Left lung (tissue), 10 donors: ENCODE data around the gene VEZT. TPM values are rescaled to one million over a fixed set of nuclear protein-coding genes. Genes with fewer than 3 reads are reported as not detected.
A peak's percentile ranks its signal among the peaks of the same experiment; 100 is the strongest.

ENCODE experiments used
- ATAC-seq: fragments of 200-7000 bp; cut with Tn5 transposase; one replicate; pipeline ENCODE4 v1.9.1; 2020; ENCODE audit warnings: moderate library complexity
- DNase-seq, 4 donors: peaks; one replicate each; pipeline ENCODE4 v3.0.0-alpha.2; 2013 to 2020
- H3K27ac ChIP-seq, 2 donors: fragments of 200-600 bp; sonication (generic) in 1 of 2; one replicate each; pipeline versions ENCODE4 v1.5.0 to v1.8.0; 2020 to 2021
- H3K27me3 ChIP-seq, 2 donors: fragments of 200-600 bp; sonication (generic) in 1 of 2; one replicate each; pipeline versions ENCODE4 v1.5.0 to v1.8.0; 2020 to 2021
- H3K36me3 ChIP-seq, 2 donors: fragments of 200-600 bp; sonication (generic) in 1 of 2; one replicate each; pipeline versions ENCODE4 v1.5.0 to v1.8.0; 2020 to 2021
- H3K4me1 ChIP-seq, 2 donors: fragments of 200-600 bp; one replicate each; pipeline ENCODE4 v1.8.0; 2021
- H3K4me3 ChIP-seq, 2 donors: fragments of 200-600 bp; sonication (generic) in 1 of 2; one replicate each; pipeline versions ENCODE4 v1.5.0 to v1.8.0; 2020 to 2021; ENCODE audit warnings: mild to moderate bottlenecking in 1 of 2
- H3K9me3 ChIP-seq, 2 donors: fragments of 200-600 bp; sonication (generic) in 1 of 2; one replicate each; pipeline versions ENCODE4 v1.5.0 to v1.8.0; 2020 to 2021
- CTCF ChIP-seq, 2 donors: fragments of 200-600 bp; sonication (generic) in 1 of 2; IDR thresholded peaks; one replicate each; pipeline versions ENCODE4 v1.5.0 to v1.8.0; 2021; ENCODE audit warnings: antibody characterized with exemption in 2 of 2
- intact Hi-C, 2 donors: fragments of 100-400 bp; cut with DNase I; formaldehyde crosslinking; loops; one replicate each; pipeline versions ENCODE4 v1.11.2 to v1.14.2; 2022
- polyA plus RNA-seq, 6 donors: library from polyadenylated mRNA; unstranded; fragments of 120-200 nt; gene quantifications; one replicate each; pipeline ENCODE4 v1.2.1, GENCODE V29; 2013; ENCODE audit not compliant: insufficient read length in 6 of 6
- total RNA-seq, 2 donors: library from RNA; stranded (reverse); fragmentation: NEBNext Ultra II Directional; extraction: Animal tissue kit (Norgen Biotek cat#: 25700); gene quantifications; one replicate each; pipeline ENCODE4 v1.2.1, GENCODE V29; 2021
- donor health status: DM: no; HTN: yes; CAD: no.
- donor health status: DM: no; HTN: no; CAD: no.

Gene VEZT
- total and polyA plus RNA-seq, 8 donors: 69.4 to 108 (median 87.1) TPM

- intact Hi-C loops: no loop called here
- H3K27me3 ChIP-seq: no peaks in the 10 kb centered on the region
- no peak overlapping the region for H3K4me3 ChIP-seq
- DNase-seq (no peak), ATAC-seq (no peak)
- peaks cover 0 to 60% of the 10 kb centered on the region in 2 donors for H3K36me3 ChIP-seq
- H3K27ac ChIP-seq: no peak overlapping the region
- peaks cover 1 to 7% of the 10 kb centered on the region in 2 donors for H3K4me1 ChIP-seq
- TF ChIP-seq CTCF (IDR thresholded peaks at IDR 0.05): no peak
- H3K9me3 ChIP-seq: no peaks in the 10 kb centered on the region
Observed at GRCh38 chr12:95253386-95253785, 35.8 kb downstream of the VEZT start.

GRCh38 chr12:95257541-95257940, 39.9 kb downstream of the VEZT start:
- H3K9me3 ChIP-seq: no peaks in the 10 kb centered on the region
- intact Hi-C loops: no loop called here
- TF ChIP-seq CTCF (IDR thresholded peaks at IDR 0.05): no peak
- H3K27me3 ChIP-seq: no peaks in the 10 kb centered on the region
- no peak overlapping the region for H3K27ac ChIP-seq
- ATAC-seq (no peak), DNase-seq (no peak)
- H3K4me3 ChIP-seq: no peak overlapping the region
- H3K36me3 ChIP-seq: peaks cover 0 to 53% of the 10 kb centered on the region in 2 donors
- H3K4me1 ChIP-seq: peaks cover 0 to 14% of the 10 kb centered on the region in 2 donors

GRCh38 chr12:95258151-95258550, 40.5 kb downstream of the VEZT start:
- intact Hi-C loops: no loop called here
- no peak for DNase-seq
- Histone ChIP-seq H3K9me3 (no peaks in the 10 kb centered on the region), H3K4me1 (peaks cover 0 to 14% of the 10 kb centered on the region in 2 donors), H3K27me3 (no peaks in the 10 kb centered on the region), H3K36me3 (peaks cover 0 to 49% of the 10 kb centered on the region in 2 donors), H3K4me3 (no peak overlapping the region), H3K27ac (no peak overlapping the region)
- ATAC-seq: no peak
- TF ChIP-seq CTCF (IDR thresholded peaks at IDR 0.05): no peak

- intact Hi-C loops: no loop called here
- ATAC-seq (no peak), DNase-seq (no peak)
- peaks cover 0 to 49% of the 10 kb centered on the region in 2 donors for H3K36me3 ChIP-seq
- peaks cover 0 to 14% of the 10 kb centered on the region in 2 donors for H3K4me1 ChIP-seq
- peak overlapping the region in 1 of 2 donors; percentile 15 for H3K27ac ChIP-seq
- H3K27me3 ChIP-seq: no peaks in the 10 kb centered on the region
- no peak overlapping the region for H3K4me3 ChIP-seq
- TF ChIP-seq CTCF (IDR thresholded peaks at IDR 0.05): no peak
- H3K9me3 ChIP-seq: no peaks in the 10 kb centered on the region
Observed at GRCh38 chr12:95258803-95259202, 41.2 kb downstream of the VEZT start.

- DNase-seq (no peak), ATAC-seq (peak; percentile 82)
- Histone ChIP-seq H3K4me1 (peaks cover 0 to 14% of the 10 kb centered on the region in 2 donors), H3K9me3 (no peaks in the 10 kb centered on the region), H3K27ac (peak overlapping the region in 1 of 2 donors; percentile 15), H3K27me3 (no peaks in the 10 kb centered on the region), H3K4me3 (no peak overlapping the region), H3K36me3 (peaks cover 0 to 46% of the 10 kb centered on the region in 2 donors)
- intact Hi-C loops: no loop called here
- TF ChIP-seq CTCF (IDR thresholded peaks at IDR 0.05): no peak
Observed at GRCh38 chr12:95259368-95259767, 41.8 kb downstream of the VEZT start.
